Stimulated activated CD8-positive, alpha-beta memory T cell treated with anti-CD3 and anti-CD28 coated beads, Interleukin-7, amount 100 ng/mL, for 24 hours (primary cell): Measurements from ENCODE around the gene ANKRD40CL.
A peak's percentile ranks its signal among the peaks of the same experiment; 100 is the strongest.
"Not testable (repeated sequence)": the region's sequence is repeated elsewhere in the genome, so short reads cannot be mapped to it uniquely, and the experiment has no call there.

Experiments used
- DNase-seq: peaks from one replicate; pipeline ENCODE4 v3.0.0-alpha.2; 2020; ENCODE audit warnings: low read depth

The ANKRD40CL gene

DNA sequence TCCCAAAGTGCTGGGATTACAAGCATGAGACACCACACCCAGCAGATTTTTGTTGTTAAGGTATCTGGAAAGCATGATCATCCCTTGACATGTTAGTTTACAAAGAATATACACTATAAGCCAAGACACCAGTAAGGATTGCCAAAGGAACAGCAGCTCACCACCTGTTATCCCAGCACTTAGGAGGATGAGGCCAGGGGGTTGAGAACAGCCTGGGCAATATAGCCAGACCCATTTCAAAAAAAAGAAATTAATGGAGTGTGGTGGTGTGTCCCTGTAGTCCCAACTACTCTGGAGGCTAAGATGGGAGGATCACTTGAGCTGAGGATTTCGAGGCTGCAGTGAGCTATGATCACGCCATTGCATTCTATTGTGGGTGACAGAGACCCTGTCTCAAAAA is 5.1 kb downstream of the ANKRD40CL start:
- no peak for DNase-seq

DNA sequence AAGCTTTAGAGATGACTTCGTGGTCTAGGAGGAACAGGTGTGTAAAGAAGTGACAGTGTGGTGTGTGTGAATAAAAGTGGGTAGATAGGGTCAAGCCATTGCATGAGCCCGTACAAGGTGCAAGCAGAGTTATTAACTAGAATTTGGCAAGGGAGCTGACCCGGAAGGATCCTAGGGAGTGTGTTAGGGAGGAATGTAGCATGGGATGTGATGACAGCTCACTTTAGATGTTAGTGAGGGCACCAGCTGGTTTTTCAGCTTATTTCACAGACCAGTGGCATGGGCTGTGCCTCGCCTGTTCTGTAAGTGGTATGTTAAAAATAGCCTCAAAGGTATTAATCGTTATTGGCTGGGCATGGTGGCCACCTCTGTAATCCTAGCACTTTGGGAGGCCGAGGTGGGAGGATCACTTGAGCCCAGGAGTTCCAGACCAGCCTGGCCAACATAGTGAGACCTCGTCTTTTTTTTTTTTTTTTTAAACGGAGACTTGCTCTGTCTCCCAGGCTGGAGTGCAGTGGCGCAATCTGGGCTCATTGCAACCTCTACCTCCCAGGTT is 8.3 kb downstream of the ANKRD40CL start:
- DNase-seq, result no peak

DNA sequence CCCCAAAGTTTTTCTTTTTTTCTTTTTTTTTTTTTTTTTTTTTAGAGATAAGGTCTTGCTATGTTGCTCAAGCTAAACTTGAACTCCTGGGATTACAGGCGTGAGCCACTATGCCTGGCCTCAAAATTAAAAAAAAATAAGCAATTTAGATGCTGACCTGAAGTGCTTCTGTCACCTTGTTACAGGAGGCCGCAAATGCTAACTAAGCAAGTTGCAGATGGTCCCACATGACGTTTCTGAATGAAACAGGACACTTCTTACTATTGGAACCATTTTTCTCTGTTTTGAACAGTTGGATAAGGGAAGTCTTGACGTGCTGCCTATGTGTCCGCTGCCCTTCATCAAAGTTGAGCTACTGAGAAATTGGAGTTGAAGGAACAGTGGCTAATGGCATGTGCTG is 8.8 kb downstream of the ANKRD40CL start:
- DNase-seq, result no peak

DNA sequence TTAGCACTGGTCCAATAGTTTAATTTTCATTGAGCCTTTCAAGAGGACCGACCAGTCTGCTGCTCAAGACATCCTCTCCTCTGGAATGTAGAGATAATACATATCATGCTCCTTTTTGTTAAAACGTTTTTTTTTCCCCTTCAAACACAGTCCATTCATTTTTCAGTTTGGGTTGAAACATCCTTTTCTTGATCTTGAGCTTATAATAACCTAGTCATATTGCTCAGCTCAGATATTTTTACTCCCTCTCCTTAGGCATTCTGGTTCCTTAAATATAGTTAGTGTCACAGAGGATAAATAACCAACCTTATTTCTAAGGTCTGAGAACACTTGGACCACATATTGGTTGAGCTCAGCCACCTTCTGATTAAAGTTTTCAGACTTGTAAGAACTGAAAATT is 12.8 kb downstream of the ANKRD40CL start:
- no peak for DNase-seq

DNA sequence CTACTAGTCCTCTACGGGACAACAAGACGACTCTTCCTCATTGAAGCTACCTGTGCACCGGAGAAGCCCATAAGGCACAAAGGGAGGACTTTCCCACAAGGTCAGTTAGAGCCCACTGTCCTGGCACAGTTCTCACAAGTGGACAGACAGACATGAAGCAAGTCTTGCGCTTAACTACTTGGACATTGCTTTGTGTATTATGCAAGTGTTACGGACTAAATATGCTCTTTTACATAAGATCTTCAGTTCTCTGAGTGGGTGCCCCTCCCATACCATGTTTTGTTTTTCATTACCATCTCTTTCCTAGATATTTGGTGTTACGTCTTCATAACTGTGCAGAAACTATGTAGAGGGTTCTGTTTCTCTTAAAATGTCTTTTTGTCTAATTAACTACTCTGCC is 18.1 kb downstream of the ANKRD40CL start:
- no peak for DNase-seq

DNA sequence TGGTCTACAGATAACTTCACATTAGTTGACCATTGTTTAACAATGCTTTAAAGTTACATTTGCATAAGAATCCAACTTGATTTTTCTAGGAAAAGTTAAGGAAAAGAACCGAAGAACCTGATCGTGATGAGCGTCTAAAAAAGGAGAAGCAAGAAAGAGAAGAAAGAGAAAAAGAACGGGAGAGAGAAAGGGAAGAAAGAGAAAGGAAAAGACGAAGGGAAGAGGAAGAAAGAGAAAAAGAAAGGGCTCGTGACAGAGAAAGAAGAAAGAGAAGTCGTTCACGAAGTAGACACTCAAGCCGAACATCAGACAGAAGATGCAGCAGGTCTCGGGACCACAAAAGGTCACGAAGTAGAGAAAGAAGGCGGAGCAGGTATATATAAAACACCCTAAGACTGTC is 21.7 kb downstream of the ANKRD40CL start:
- DNase-seq, result no peak

DNA sequence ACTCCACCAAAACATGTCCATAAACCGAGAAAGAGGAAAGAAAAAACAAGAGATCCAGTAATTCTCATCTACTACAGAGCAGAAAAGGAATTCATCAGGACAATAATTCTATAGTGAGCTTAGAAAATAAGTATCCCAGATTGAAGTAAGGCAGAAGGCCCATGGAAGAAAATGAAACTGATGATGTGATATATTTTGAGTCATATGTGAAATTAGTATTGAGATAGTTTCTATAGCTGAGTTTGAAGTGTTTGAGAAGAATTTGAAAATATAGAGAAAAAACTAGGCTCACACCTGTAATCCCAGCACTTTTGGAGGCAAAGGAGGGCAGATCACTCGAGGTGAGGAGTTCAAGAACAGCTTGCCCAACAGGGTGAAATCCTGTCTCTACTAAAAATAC is 28.2 kb downstream of the ANKRD40CL start:
- DNase-seq, result no peak

DNA sequence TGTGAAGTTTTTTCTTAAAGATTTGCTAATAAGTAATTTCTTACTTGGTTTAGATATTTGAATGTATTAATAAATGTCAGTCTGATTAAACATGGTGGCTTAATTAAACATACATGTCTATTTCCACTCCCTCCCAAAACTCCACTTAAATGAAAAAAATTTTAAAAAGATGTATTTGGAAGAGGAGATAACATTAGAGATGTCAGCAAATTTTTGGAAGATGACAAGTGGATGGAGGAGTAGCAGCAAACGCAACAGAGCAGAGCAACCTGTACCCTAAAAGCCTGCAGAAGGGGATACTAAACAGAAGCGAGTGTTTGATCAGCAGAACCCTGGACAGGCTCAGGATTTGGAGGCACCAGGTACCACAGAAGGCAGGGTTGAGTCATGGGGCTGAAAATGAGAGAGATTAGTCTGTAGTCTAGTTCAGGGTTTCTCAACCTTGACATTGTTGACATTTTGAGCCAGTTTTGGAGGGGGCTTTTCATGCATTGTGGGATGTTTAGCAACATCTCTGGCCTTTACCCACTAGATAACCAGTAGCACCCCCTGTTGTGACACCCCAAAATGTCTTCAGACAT is 30.1 kb downstream of the ANKRD40CL start:
- no peak for DNase-seq

DNA sequence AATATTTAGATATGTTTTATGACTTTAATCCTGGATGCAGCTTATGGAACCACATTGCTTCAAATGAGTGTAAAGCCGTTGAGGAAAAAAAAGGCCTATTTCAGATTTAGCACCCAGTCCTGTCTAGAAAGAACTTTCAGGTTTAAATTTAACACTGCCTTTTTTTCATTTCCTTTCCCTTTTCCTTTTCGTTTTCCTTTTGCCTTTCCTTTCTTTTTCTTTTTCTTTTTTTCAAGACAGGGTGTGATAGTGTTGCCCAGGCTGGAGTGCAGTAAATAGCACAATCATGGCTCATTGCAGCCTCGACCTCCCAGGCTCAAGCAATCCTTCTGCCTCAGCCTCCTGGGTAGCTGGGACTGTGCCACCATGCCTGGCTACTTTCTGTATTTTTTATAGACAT is 32.0 kb downstream of the ANKRD40CL start:
- no peak for DNase-seq

DNA sequence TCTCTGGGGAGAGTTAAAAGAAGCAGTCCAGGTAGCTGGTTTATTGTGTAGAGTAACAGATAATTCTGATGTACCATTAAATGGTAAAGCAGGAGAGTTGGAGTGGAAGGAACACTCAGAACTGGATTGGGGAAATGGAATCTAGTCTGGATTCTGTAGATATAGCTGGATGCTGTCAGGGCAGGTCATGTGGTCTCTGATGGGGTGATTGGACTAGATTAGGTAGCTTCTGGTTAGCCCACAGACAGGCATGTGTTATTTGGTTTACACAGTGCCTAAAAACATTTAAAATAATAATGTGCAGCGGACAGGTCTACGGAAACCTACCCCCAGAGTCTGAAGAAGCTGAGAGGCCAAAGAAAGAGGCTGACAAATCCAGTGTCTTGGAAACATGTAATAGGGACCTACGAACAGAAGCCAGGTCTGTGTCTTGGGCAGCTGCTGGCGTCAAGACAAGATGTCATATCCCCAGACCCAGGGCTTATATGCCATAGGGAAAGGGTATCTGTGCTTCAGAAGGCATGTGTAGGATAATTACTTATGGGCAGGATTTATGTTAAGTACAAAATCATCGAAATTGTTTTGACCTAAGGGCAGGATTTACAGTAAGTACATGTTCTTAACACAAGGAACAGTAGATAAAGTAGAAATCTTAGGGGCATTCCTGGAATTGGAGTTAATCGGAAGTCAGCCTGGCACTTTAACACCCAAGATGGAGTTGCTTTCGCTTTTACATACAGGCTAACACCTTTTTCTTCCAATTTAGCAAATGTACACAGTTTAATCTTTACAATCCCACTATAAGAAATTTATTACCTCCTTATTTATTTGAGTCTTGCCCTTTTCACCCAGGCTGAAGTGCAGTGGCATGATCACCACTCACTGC is 35.5 kb downstream of the ANKRD40CL start:
- no peak for DNase-seq

DNA sequence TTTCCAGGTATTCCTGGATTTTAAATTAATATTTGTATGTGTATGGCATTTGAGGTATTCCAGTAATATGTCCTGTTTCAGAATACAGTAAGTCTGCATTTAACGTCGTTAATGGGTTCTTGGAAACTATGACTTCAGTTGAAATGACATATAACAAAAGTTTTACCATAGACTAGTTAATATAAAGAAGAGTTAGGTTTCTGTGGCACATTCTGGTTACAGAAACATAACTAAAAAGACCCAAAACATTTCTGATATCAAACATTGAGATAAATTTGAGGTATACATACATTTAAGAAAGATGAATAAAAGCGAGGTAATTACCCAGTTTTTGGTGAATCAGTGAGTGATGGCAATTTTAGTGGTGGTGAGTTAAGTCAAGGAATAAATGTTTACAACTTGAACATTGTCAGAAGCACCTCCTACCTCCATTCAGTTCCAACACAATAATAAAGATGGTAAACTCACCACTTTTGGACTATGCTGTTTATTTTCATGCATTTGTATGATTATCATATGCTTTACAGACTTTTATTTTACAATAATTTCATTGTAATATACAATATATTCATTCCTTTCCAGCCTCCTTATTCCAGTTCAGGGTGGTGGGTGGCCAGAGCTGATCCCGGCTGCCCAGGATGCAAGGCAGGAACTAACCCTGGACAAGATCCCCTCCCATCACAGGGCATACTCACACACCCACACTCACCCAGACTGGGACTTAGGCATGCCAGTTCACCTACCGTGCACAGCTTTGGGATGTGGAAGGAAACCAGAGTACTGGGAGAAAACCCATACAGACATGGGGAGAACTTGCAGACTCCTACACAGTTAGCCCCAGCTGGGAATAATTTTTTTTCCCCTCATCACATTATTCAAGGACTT is 38.2 kb downstream of the ANKRD40CL start:
- no peak for DNase-seq

DNA sequence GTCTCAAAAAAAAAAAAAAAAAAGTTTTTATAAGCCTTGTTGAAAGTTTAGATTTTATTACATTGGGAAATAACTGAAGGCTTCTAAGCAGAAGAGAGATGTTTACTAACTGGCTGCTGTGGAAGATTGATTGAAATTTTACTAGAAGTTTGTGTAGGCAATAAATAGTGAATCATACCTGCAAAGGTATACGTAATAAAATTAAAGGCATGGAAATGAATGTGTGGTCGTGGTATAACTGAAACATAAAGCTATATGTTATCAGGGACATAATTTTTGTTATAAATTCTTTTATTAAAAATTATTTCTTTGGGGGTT is 39.2 kb downstream of the ANKRD40CL start:
- no peak for DNase-seq

DNA sequence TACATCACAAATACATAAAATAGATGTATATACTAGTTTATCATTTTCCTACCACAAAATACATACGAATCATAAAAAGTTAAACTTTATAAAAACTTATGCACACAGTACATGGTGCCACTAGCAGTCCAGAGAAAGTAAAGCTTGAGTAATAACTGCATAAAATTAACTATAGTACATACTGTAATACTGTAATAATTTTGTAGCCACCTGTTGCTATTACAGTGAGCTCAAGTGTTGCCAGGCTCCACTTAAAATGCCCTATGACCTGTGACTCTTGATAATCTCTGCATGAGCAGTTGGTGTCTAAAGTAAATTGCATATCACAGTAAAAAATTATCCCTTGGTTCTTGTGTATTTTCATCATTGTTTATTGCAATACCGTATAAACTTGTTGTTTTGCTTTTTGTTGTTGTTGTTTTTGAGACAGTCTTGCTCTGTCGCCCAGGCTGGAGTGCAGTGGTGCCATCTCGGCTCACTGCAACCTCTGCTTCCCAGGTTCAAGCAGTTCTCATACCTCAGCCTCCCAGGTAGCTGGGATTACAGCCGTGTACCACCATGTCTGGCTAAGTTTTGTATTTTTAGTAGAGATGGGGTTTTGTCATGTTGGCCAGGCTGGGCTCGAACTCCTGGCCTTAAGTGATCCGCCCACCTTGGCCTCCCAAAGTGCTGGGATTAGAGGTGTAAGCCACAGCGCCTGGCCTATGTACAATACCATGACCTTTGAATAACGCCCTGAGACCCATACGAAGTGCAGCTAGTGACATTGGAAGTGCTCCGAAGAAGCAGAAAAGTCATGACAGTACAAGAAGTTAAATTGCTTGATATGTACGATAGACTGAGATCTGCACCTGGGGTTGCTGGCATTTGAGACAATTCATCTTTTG is 41.3 kb downstream of the ANKRD40CL start:
- no peak for DNase-seq

DNA sequence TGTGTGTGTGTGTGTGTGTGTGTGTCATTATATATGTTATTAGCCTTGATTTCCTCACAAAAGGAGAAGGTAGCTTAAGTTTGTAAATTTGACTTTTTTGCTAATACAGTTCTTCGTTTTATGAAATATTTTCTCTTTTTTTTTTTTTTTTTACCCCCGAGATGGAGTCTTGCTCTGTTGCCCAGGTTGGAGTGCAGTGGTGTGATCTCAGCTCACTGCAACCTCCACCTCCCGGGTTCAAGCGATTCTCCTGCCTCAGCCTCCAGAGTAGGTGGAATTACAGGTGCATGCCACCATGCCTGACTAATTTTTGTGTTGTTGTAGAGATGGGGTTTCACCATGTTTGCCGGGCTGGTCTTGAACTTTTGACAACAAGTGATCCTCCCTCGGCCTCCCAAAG is 42.7 kb downstream of the ANKRD40CL start:
- DNase-seq, result not testable (repeated sequence)

DNA sequence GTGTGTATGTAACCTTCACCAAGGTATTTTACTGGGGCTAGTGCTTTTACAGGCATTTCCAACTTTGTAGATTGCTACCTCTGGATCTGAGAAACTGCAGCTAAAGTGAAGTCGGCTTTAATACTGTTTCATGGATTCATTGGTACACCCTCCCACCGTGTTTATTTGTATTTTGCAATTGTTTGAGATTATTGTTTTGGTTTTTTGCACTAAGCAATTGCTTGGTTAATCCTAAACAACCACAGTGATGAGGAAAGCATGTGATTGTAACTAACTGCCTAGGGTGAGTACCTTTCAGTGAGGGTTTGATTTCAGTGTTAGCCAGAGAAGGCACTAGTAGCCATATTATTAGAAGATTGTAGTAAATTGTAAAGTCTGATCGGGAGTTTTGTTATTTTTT is 44.6 kb downstream of the ANKRD40CL start:
- no peak for DNase-seq

DNA sequence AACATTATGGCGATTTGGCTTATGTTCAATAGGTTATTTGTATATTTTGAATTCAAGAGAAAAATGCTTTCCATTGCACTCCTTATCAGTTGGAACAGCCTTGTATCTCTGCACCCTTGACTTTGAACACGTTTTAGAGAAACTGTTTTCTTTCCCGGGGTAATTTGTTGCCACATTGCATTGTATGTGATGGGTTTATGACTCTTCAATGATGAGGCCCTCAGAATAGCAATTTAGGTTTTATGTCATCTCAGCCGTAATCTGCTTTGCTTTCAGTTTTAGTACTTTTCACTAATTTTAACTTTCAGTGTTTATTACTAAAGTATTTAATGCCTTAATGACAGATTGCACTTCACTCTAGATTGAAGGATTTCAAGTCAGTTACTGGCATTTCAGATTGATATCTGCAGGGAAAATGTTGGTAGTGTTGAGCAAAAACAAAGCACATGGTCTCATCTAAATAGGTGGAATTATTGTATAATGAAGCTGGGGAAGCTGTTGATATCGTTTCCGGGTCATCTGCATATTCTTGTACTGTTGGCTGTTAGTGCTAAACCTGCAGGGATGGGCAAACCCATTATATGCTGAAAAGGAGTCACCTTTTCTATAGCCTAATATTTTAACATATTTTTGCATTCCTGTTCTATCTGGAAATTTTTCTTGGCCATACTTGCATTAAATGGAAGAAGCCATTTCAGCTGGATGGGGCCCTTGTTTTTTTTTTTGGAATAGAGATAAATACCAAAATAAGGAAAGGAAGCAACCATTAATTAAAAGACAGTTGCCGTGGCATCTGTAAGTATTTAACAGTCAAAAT is 45.9 kb downstream of the ANKRD40CL start:
- DNase-seq, result no peak

DNA sequence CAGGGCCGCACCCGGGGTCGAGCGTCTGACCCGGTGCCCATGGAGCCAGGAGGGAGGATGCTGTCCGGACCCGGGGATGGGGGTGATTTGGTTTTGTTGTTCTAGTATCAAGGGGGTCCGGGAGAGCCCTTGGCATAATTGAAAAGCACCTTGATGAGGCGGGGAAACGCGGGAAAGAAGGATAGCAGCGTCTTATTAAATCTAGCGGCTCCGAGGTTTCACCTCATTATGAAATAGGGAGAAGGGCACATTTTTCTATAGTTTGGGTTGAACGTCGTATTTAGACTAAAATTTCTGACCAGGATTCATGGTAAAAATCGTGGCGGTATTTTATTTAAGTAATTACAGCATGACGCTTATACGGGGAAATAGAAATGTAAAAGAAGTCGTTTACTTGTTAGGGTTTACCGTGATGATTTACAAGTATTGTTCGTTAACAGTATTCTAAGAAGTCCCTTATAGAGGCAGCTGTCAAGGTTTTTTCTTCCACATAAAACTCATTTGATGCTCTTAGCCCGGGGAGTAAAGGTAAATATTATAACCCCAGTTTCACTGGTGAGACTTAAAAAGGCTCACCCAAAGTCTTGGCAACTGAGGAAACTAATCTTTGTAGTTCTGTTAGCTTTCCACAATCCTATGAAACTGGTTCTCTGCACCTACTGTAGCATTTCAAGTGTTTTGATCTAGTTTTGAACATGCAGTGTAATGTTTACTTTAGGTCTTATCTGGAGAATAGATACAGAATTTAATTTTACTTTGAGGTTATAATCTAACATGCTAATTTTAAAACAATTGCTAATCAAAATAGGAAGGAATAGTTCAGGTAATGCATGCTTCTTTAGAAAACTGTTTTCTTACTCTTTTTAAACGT is 47.2 kb downstream of the ANKRD40CL start:
- DNase-seq, result no peak

DNA sequence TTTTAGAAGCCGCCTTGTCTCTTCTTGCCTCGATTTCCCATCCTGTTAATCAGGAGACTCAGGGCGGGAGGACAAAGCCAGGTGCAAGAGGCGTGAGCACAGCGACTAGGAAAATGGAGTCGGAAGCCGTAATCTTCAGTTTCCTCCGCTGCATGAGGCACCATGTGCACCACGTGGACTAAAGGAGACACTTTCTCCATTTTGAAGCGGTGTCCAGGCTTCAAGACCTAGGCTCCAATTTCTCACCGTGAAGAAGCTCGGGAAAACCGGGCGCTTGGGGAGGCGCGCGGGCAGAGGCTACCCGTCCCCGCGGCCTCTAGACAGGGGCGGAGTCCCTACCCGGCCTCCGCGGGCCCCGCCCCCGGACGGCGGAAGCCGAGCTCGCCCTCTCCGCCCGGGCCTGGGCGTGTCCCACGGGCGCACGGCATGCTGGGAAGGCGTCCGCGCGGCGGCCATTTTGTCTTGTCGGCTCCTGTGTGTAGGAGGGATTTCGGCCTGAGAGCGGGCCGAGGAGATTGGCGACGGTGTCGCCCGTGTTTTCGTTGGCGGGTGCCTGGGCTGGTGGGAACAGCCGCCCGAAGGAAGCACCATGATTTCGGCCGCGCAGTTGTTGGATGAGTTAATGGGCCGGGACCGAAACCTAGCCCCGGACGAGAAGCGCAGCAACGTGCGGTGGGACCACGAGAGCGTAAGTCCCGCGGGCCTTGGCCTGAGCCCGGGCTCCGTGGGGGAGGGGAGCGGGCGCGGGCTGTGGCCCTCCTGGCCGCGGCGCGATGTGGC is 48.0 kb downstream of the ANKRD40CL start, which contains the start of gene LUC7L3:
Gene LUC7L3, plus strand, starts transcription at position 460 of the 780 bp plus-strand sequence. Its CDS starts 130 bp downstream, at position 590.
- peak; percentile 79 for DNase-seq

DNA sequence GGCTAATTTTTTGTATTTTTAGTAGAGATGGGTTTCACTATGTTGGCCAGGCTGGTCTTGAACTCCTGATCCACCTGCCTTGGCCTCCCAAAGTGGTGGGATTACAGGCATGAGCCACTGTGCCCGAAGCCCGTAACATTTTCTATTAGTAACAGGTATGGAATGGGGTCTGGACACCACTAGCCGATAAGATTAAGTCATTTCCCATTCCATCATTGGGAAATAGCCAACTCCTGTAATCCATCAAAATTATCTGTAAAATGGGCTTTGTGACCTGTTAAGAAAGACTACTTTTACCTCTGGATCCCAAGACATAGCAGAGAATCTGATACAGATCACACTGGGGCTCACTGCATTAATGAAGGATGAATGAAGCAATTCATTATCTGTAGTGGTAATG is 51.8 kb downstream of the ANKRD40CL start:
- no peak for DNase-seq
